IPS-18c (cell line): Measurements from ENCODE around the gene SPTBN1.
A peak's percentile ranks its signal among the peaks of the same experiment; 100 is the strongest.

ENCODE experiments used
- H3K4me3 ChIP-seq: 2 replicates; pipeline ENCODE4 v1.7.0; 2013; ENCODE audit warnings: low read depth, mild to moderate bottlenecking, low read length, moderate library complexity; ENCODE audit not compliant: insufficient read depth
- H3K9me3 ChIP-seq: one replicate; pipeline ENCODE4 v1.6.1; 2013; ENCODE audit warnings: mild to moderate bottlenecking, low read length, moderate library complexity; ENCODE audit not compliant: control insufficient read depth, insufficient read depth

The SPTBN1 gene

DNA sequence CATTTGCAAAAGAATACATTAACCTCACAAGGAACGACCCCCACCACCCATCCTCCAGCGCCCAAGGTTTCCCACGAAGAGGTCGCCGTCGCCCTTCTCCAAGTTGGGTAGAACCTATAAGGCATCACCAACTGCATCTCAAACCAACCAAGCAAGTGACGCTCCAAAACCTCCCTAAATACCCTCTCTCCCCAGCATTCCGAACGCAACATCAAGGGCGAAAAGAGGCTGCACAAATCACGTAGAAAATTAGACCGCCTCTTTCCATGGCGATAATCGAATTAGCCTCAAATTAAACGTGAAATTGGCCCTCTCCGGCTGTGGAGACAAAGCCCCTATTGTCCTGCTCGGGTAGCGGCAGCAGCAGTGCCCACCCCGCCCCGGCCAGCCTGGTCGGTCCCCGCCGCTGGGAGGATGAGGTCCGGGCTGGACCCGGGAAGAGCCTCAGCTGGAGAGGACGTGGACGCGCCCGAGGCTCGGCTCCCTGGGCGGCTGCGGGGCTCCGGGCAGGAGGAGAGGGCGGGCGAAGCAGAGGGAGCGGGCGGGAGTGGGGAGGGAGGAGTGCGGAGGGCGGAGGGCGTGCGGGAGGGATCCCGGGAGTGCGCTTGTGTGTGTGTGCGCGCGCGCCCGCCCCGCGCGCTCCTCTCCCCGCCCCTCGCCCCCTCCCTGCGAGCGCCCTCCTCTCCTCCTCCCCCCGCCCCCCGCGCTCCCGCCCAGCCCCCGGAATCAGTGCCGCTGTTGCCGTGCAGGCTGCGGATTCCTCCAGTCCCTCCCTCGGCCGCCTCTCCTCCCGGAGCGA lies at the start of gene SPTBN1:
Gene SPTBN1 (plus strand): TSS at position 765 of the 799 bp plus-strand sequence. CDS start 70,092 bp downstream, outside the sequence.
- H3K9me3 ChIP-seq: no peaks in the 10 kb centered on the region
- H3K4me3 ChIP-seq: peak within 1 kb of the TSS; percentile 75

GRCh38 chr2:54407693-54408092 lies 48.4 kb upstream of the SPTBN1 start:
- Histone ChIP-seq H3K4me3 (no peak overlapping the region), H3K9me3 (no peaks in the 10 kb centered on the region)

- Histone ChIP-seq H3K9me3 (no peaks in the 10 kb centered on the region), H3K4me3 (no peak overlapping the region)
These were observed 47.8 kb upstream of the SPTBN1 start for GRCh38 chr2:54408288-54408687.

GRCh38 chr2:54409752-54410151 lies 46.4 kb upstream of the SPTBN1 start:
- no peak overlapping the region for H3K4me3 ChIP-seq
- no peaks in the 10 kb centered on the region for H3K9me3 ChIP-seq

DNA sequence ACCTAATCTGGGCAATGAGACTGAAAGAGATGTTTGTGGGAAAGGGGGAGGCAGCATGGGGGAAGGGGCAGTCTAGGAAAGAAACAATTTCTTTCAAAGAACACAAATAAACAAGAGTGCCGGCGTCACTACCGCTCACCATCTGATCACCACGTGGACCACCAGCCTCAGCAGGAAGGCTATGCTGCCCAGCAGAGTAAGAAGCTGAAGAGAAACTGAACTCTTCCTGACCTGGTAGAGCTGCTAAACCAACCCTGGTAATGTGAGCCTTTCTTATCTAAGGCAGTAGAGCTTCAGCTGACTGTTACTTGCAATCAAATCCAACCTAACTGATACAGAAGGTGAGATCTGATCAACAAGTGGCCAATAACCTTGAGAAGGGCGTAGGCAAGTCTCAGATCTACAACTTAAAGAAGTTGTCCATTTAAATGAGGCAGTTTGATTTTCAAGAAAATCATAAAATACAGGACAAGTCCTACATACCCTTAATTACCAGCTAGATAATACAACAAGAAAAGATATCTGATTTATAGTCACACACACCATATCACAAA lies 44.2 kb upstream of the SPTBN1 start:
- no peaks in the 10 kb centered on the region for H3K9me3 ChIP-seq
- H3K4me3 ChIP-seq: no peak overlapping the region

DNA sequence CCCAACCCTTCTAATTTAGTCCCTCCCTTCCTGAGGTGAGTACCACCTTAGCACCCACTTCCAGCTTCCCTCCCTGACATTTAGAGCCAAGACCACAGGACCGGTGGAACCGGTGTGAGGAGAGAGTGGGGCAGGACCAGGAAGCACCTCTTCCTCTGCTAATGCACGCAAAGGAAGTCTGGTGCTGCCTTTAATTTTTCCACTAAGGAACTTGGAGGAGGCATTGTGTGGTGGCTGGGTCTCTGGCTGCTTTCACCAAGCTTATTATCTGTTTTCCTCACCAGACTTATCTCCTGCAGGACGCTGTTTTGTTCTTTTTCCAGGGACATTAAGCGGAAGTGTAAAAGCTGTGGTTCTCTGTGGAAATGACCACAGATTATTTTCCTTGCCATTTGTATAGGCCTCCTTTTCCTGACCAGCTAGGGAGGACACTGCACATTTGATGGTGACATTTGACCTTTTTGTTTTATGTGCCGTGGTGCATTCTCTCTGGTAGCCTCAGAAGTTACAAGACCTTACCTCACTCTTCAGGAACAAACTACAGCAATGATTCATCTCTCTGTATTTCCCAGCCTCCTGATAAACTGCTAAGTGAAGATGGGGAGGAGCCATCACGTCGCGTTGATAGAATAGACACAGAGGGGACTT lies 39.8 kb upstream of the SPTBN1 start:
- Histone ChIP-seq H3K4me3 (no peak overlapping the region; the same call in 1 of the 2 replicates), H3K9me3 (no peaks in the 10 kb centered on the region)

DNA sequence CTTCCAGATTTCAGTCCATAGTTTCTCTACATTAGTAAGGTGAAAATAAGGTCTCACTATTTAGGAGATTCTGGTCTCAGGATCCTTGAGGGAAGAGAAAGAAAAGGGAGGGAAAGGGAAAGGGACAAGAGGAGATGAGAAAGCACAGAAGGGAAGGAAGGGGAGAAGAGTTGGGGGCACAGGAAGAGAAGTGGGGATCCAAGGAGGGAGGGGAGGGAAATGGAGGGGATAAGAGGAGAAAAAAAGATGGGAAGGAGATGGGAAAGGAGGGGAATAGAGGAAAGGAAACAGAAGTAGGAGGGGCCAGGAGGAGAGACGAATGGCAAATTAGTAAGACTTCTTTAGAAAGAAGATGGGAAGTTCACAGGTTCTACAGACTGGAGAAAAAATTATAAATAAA lies 39.2 kb upstream of the SPTBN1 start:
- H3K9me3 ChIP-seq: no peaks in the 10 kb centered on the region
- no peak overlapping the region for H3K4me3 ChIP-seq

DNA sequence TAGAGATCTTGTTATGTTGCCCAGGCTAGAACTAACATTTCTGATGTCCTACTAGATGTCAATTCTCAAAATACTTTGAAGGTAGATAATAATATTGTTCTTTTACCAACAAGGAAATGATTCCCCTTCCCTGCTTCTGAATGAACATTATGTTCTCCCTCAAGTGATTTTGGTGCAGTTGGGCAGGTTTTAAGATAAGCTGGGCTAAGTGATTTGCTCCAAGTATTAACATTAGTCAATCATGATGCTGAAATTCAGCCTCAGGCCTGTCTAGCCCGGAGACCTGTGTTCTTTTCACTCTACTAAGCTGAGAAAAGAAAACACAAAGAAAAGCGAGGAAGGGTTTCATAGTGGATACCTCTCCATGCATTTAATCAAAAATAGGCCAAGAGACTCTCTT lies 38.5 kb upstream of the SPTBN1 start:
- no peak overlapping the region for H3K4me3 ChIP-seq
- no peaks in the 10 kb centered on the region for H3K9me3 ChIP-seq

DNA sequence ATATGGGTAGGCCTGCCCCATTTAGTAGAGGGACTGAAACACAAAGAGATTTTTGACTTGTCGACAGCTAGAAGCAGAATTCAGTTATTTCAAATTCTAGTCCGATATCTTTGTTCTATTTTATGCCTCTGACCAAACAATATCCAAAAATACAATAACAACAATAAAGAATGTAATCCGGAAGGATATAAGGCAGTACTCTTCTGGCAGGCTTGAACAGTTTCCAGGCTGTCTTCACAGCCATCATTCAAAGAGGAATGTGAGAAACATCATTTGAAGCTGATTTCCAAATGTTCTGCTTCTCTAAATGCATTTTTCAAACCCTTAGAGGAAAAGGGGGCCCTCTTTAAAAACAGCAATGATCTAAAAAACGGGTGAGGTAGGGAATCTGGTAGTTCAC lies 36.7 kb upstream of the SPTBN1 start:
- Histone ChIP-seq H3K9me3 (no peaks in the 10 kb centered on the region), H3K4me3 (no peak overlapping the region)

- Histone ChIP-seq H3K9me3 (no peaks in the 10 kb centered on the region), H3K4me3 (no peak overlapping the region)
These were observed 36.1 kb upstream of the SPTBN1 start for GRCh38 chr2:54419855-54420523.

- H3K4me3 ChIP-seq: no peak overlapping the region
These were observed 35.5 kb upstream of the SPTBN1 start for GRCh38 chr2:54420524-54421172.

GRCh38 chr2:54422072-54422581 lies 34.0 kb upstream of the SPTBN1 start:
- H3K4me3 ChIP-seq: no peak overlapping the region
- no peaks in the 10 kb centered on the region for H3K9me3 ChIP-seq

More at GRCh38 chr2:54420524-54421172, 35.5 kb upstream of the SPTBN1 start:
- H3K9me3 ChIP-seq: no peaks in the 10 kb centered on the region

GRCh38 chr2:54423213-54423612 lies 32.9 kb upstream of the SPTBN1 start:
- H3K9me3 ChIP-seq: no peaks in the 10 kb centered on the region
- H3K4me3 ChIP-seq: no peak overlapping the region

GRCh38 chr2:54424555-54425163 lies 31.5 kb upstream of the SPTBN1 start:
- H3K4me3 ChIP-seq: no peak overlapping the region
- no peaks in the 10 kb centered on the region for H3K9me3 ChIP-seq

DNA sequence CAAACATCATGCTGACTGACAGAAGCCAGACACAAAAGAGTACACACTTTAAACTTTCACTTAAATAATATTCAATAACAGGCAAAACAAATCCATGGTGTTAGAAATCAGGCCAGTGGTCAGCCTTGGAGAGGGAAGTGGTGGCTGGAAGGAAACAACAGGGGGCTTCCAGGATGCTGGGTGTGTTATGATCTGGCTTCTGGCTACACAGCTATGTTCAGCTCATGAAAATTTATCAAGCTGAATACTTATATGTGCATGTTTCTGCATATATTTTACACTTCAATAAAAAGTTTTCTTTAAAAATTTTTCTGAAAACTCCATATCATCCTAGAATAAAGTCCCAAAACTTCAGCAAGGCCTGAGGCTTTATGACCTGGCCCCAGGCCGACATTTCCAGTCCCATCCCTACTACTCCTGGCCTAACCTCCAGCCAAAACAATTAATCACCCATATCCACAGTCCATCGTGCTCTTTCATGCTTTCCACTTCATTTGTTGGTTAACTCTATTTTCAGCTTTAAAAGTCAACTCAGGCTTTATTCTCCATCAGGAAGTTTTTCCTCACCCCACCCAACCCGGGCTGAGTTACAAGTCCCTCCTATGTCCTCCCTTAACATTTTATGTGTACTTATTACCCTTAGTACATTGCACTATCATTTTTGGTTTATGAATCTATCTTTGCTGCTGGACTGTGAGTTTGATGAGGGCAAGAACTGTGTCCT lies 27.9 kb upstream of the SPTBN1 start:
- Histone ChIP-seq H3K9me3 (no peaks in the 10 kb centered on the region), H3K4me3 (no peak overlapping the region)

GRCh38 chr2:54429054-54429453 lies 27.1 kb upstream of the SPTBN1 start:
- Histone ChIP-seq H3K9me3 (no peaks in the 10 kb centered on the region), H3K4me3 (no peak overlapping the region)
